Measurements from ENCODE around the gene UBXN6.
A peak's percentile ranks its signal among the peaks of the same experiment; 100 is the strongest.

The UBXN6 gene

GRCh38 chr19:4409123-4409933 is 48.3 kb downstream of the UBXN6 start:
- DNase-seq (ENCODE audit: low read depth): no peak

GRCh38 chr19:4406626-4407025 is 51.0 kb downstream of the UBXN6 start:
- no peak for DNase-seq (ENCODE audit: low read depth)

DNA sequence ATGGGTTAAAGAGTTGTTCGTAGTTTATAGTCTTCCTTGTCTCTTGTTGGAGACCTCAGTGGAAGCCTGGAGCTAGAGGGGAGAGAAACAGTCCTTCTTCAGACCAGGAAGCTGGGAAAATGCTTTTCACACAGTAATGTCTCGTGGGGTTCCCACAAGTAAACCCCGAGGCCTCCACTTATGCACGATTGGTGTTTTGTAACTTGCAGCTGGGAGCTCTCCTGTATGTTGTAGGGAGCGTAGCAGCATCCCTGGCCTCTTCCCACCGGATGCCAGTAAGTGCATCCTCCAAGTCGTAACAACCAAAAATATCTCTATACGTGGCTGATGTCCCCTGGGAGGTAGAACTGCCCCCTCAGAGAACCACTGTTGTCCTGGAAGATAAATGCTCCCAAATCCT is 51.6 kb downstream of the UBXN6 start:
- no peak for DNase-seq (ENCODE audit: low read depth)

DNA sequence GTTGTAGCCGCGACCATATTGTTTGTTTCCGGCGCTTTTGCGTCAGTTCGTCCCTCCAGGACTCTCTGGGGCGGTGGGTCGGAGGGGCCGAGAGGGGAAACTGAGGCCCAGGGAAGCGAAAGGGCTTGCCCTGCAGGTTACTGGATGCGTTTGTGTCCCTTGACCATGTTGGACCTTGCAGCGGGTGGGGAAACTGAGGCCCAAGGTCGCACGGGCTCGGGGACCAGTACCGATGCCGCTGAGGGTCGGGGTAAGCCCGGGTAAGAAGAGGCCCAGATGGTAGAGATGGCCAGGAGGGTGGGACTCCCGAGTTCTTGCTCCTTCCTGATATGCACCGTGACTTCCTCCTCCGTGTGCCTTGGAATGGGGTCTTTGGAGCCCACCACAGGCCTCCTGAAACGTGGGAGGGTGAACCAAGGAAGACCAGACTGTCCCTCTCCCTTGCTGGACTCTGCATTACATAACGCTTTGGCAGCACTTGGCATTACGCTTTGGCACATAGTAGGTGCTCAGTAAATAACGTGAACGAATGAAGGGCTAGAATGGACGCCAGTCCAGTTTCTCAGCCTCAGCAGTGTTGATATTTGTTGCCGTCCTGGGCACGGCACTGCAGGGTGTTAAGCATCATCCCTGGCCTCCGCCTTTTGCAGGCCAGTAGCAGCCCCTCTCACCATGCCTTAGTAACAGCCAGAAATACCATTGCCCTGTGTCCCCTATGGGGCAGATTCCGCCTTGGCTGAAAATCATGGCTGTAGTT is 54.4 kb downstream of the UBXN6 start:
- DNase-seq (ENCODE audit: low read depth): no peak

- peak; percentile 99 for DNase-seq (ENCODE audit: low read depth)
Observed at GRCh38 chr19:4402171-4403004, 55.2 kb downstream of the UBXN6 start, which contains the start of gene CHAF1A. Gene CHAF1A, plus strand, starts transcription at chr19:4402640. Its CDS starts 123 bp downstream, at chr19:4402763.

DNA sequence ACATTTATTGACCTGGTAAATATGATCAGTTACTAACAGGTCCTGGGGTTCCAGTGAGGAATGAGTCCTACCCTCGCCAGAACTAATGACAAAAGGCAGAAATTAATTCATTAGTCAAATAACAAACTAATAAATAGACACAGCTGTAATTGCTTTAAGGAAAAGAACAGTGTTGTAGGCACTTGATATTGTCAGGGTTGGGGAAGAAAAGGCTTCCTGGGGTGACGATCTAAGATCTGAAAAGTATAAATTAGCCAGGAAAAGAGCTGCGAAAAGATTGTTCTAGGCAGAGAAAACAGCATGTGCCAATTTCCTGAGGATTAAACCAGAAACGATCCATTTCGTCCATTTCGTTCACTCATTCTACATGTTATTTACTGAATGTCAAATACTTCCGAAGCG is 55.8 kb downstream of the UBXN6 start:
- no peak for DNase-seq (ENCODE audit: low read depth)

DNA sequence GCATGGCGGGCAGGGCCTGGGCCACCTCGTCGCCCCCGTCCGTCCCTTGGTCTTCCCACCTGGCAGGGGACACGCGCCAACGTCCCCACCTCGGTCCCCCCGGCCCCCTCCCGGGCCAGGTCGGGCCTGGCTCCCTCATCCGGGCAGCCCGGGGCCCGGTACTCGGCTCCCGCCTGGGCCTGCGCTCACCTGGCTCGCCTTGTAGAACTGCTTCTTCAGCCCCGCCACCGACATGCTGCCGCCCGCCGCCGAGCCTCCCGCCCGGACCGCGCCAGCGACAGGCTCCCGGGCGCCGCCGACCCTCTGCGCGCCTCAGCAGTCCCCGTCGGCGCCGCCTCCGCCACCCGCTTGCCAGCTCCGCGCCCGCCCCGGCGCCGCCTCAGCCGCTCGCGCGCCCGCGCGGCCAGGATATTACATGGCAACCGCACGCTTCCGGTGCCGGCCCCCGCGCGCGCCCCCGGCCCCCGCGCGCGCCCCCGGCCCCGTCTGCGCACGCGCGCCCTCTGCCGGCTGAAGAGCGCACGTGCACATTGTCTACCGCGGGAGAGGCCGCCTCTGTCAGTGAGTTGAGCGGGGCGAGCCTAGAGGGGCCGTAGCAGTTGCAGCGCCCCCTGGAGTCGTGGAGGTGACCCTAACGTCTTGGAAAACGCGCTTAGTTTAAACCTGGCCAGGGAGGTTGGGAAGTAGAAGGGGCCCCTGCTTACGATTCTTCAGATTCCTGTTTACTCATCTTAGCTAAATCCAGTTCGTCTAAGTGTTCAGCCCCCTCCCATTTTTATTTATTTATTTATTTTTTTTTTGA is 57.3 kb downstream of the UBXN6 start, which contains the start of gene SH3GL1:
Gene SH3GL1 (minus strand): TSS at position 413 of the 802 bp plus-strand sequence. CDS start 179 bp downstream, at position 234.
- peak; percentile 90 for DNase-seq (ENCODE audit: low read depth)

DNA sequence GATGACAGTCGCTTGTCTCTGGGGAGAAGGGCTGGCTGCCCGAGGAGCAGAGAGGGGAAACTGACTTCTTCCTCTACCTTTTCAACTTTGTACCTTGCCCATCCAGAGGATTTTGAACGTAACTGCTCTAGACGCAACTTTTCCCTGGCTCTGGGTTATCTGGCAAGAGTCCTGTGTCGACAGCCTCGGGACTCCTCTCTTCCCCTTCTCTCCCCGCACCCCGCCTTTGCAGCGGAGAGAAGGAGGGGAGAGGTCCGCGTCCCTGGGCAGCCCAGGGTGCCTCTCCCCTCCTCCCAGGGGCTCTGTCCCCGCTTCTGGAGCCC is 57.8 kb downstream of the UBXN6 start:
- DNase-seq (ENCODE audit: low read depth): no peak

GRCh38 chr19:4396949-4397783 is 60.4 kb downstream of the UBXN6 start:
- no peak for DNase-seq (ENCODE audit: low read depth)
